Measurements from ENCODE around the gene EML6.

- TF ChIP-seq CTCF (IDR thresholded peaks at IDR 0.05 in 2 of 3, conservative IDR thresholded peaks at IDR 0.05 in 1 of 3; ENCODE audit: control insufficient read depth in 2 of 3, extremely low read depth in 1 of 3, insufficient read depth in 1 of 3, low read depth in 3 of 3, low read length in 3 of 3) = peak; percentile 82 to 91 (median 91)
- no peak for TF ChIP-seq PAX5 (IDR thresholded peaks at IDR 0.05; ENCODE audit: borderline replicate concordance, low read depth, low read length)
- no peak for TF ChIP-seq ZBTB33 (IDR thresholded peaks at IDR 0.05)
- no peak for TF ChIP-seq SP1 (IDR thresholded peaks at IDR 0.05; ENCODE audit: low read depth, low read length)
- no peak for TF ChIP-seq E2F4 (IDR thresholded peaks at IDR 0.05; ENCODE audit: low read depth, low read length)
- TF ChIP-seq MAX (IDR thresholded peaks at IDR 0.05; ENCODE audit: low read depth, low read length) = no peak
- no peak for TF ChIP-seq PBX3 (IDR thresholded peaks at IDR 0.05; ENCODE audit: insufficient replicate concordance, low read depth, low read length)
- TF ChIP-seq JUND (IDR thresholded peaks at IDR 0.05; ENCODE audit: low read depth, low read length) = no peak
- no peak for TF ChIP-seq POLR2A (IDR thresholded peaks at IDR 0.05; ENCODE audit: low read depth, low read length)
These were observed 115.1 kb downstream of the EML6 start for GRCh38 chr2:54838585-54839035.

All from GM12878 (cell line).